ENCODE data around the gene OSM.

Gene OSM

GRCh38 chr22:30266445-30267381 is at the start of gene OSM:
Gene OSM (minus strand): TSS chr22:30266851. CDS start chr22:30266799, 52 bp downstream.
- no peak for DNase-seq (ENCODE audit: low spot score)

- no peak for DNase-seq (ENCODE audit: low spot score)
Measured at GRCh38 chr22:30315962-30316576, 49.4 kb upstream of the OSM start.

GRCh38 chr22:30314915-30315314 is 48.3 kb upstream of the OSM start:
- DNase-seq (ENCODE audit: low spot score), result no peak

- DNase-seq (ENCODE audit: low spot score), result no peak
Measured at GRCh38 chr22:30313527-30314363, 47.1 kb upstream of the OSM start.

GRCh38 chr22:30312053-30312452 is 45.4 kb upstream of the OSM start:
- no peak for DNase-seq (ENCODE audit: low spot score)

- DNase-seq (ENCODE audit: low spot score), result no peak
Measured at GRCh38 chr22:30310881-30311771, 44.5 kb upstream of the OSM start.

- DNase-seq (ENCODE audit: low spot score), result no peak
Measured at GRCh38 chr22:30309951-30310741, 43.5 kb upstream of the OSM start.

- DNase-seq (ENCODE audit: low spot score), result no peak
Measured at GRCh38 chr22:30308518-30309230, 42.0 kb upstream of the OSM start.

- DNase-seq (ENCODE audit: low spot score), result no peak
Measured at GRCh38 chr22:30308093-30308492, 41.4 kb upstream of the OSM start.

- DNase-seq (ENCODE audit: low spot score), result no peak
Measured at GRCh38 chr22:30307041-30307574, 40.5 kb upstream of the OSM start.

GRCh38 chr22:30306627-30307011 is 40.0 kb upstream of the OSM start:
- DNase-seq (ENCODE audit: low spot score), result no peak

GRCh38 chr22:30305906-30306626 is 39.4 kb upstream of the OSM start:
- no peak for DNase-seq (ENCODE audit: low spot score)

GRCh38 chr22:30305519-30305905 is 38.9 kb upstream of the OSM start:
- DNase-seq (ENCODE audit: low spot score), result no peak

GRCh38 chr22:30304495-30305244 is 38.0 kb upstream of the OSM start:
- no peak for DNase-seq (ENCODE audit: low spot score)

GRCh38 chr22:30302810-30303138 is 36.1 kb upstream of the OSM start:
- DNase-seq (ENCODE audit: low spot score), result no peak

- no peak for DNase-seq (ENCODE audit: low spot score)
Measured at GRCh38 chr22:30301995-30302809, 35.6 kb upstream of the OSM start.

GRCh38 chr22:30299322-30299721 is 32.7 kb upstream of the OSM start:
- no peak for DNase-seq (ENCODE audit: low spot score)
